GM18868 (cell line): ENCODE measurements around the gene ZSCAN5A.
"Not testable (repeated sequence)": the region's sequence is repeated elsewhere in the genome, so short reads cannot be mapped to it uniquely, and the experiment has no call there.

Experiments used
- ATAC-seq: cut with Tn5 transposase; IDR thresholded peaks from one replicate; pipeline ENCODE4 v1.9.1; 2021; ENCODE audit warnings: mild to moderate bottlenecking, moderate library complexity; ENCODE audit not compliant: unreplicated experiment

Gene ZSCAN5A

GRCh38 chr19:56217039-56217949 is 97.3 kb downstream of the ZSCAN5A start:
- no peak for ATAC-seq

GRCh38 chr19:56211718-56212117 is 102.9 kb downstream of the ZSCAN5A start:
- ATAC-seq = no peak

GRCh38 chr19:56210036-56210435 is 104.6 kb downstream of the ZSCAN5A start:
- not testable (repeated sequence) for ATAC-seq

GRCh38 chr19:56209091-56209490 is 105.5 kb downstream of the ZSCAN5A start:
- no peak for ATAC-seq

GRCh38 chr19:56207581-56207980 is 107.1 kb downstream of the ZSCAN5A start:
- not testable (repeated sequence) for ATAC-seq

GRCh38 chr19:56201973-56202372 is 112.7 kb downstream of the ZSCAN5A start, which contains the start of gene ZSCAN5C:
ZSCAN5C (plus strand) TSS chr19:56202273; CDS start chr19:56205914, 3,641 bp downstream.
- ATAC-seq = no peak

GRCh38 chr19:56199687-56200086 is 115.0 kb downstream of the ZSCAN5A start:
- no peak for ATAC-seq

GRCh38 chr19:56197646-56198045 is 117.0 kb downstream of the ZSCAN5A start, which contains the start of gene ZSCAN5B:
ZSCAN5B (minus strand) TSS chr19:56197783; CDS start chr19:56193052, 4,731 bp downstream.
- not testable (repeated sequence) for ATAC-seq

- ATAC-seq = no peak
These were observed 120.5 kb downstream of the ZSCAN5A start for GRCh38 chr19:56193981-56194640.

- no peak for ATAC-seq
These were observed 122.9 kb downstream of the ZSCAN5A start for GRCh38 chr19:56191711-56192110.

- ATAC-seq = no peak
These were observed 123.5 kb downstream of the ZSCAN5A start for GRCh38 chr19:56191115-56191514.

- ATAC-seq = no peak
These were observed 124.9 kb downstream of the ZSCAN5A start for GRCh38 chr19:56189785-56190184.

GRCh38 chr19:56177564-56178243 is 136.9 kb downstream of the ZSCAN5A start:
- no peak for ATAC-seq

- ATAC-seq = no peak
These were observed 137.8 kb downstream of the ZSCAN5A start for GRCh38 chr19:56176881-56177280.

- ATAC-seq = not testable (repeated sequence)
These were observed 138.3 kb downstream of the ZSCAN5A start for GRCh38 chr19:56176310-56176709.

GRCh38 chr19:56175861-56176307 is 138.8 kb downstream of the ZSCAN5A start, which contains the start of gene GALP:
GALP (plus strand) TSS chr19:56176008; CDS start chr19:56177109, 1,101 bp downstream.
- ATAC-seq = not testable (repeated sequence)

GRCh38 chr19:56174550-56174949 is 140.1 kb downstream of the ZSCAN5A start:
- ATAC-seq = no peak

GRCh38 chr19:56174086-56174485 is 140.6 kb downstream of the ZSCAN5A start:
- no peak for ATAC-seq
